ENCODE measurements around the gene ZMIZ1. TPM values are rescaled to one million over a fixed set of nuclear protein-coding genes. Genes with fewer than 3 reads are reported as not detected.

The ZMIZ1 gene
- total and polyA plus RNA-seq, 2 experiments from 2014 or later, result 9.2 to 30.9 TPM

GRCh38 chr10:79260811-79261740, 192.3 kb downstream of the ZMIZ1 start:
- no peak overlapping the region for H3K4me3 Mint-ChIP-seq
- Histone ChIP-seq H3K36me3 (ENCODE audit: insufficient read depth) (no peaks in the 10 kb centered on the region), H3K4me3 (no peak overlapping the region), H3K79me2 (replicated peaks; ENCODE audit: insufficient read depth) (no peaks in the 10 kb centered on the region), H3K27me3 (ENCODE audit: insufficient read depth) (no peaks in the 10 kb centered on the region), H3K4me2 (no peak overlapping the region), H3K4me1 (ENCODE audit: insufficient read depth) (0 out of 2 replicates have a peak, but pooled peaks cover 3% of the 10 kb centered on the region), H3K27ac (ENCODE audit: low read depth) (no peak overlapping the region), H4K20me1 (replicated peaks; ENCODE audit: insufficient read depth) (peaks cover 7% of the 10 kb centered on the region), H3K9me2 (ENCODE audit: insufficient read depth) (no peaks in the 10 kb centered on the region), H2AFZ (no peak overlapping the region), H3F3A (replicated peaks; ENCODE audit: low read depth) (no peaks in the 10 kb centered on the region)
- peaks cover 29% of the 10 kb centered on the region for H3K27me3 Mint-ChIP-seq (ENCODE audit: insufficient read depth, low read depth, poor library complexity)
- ATAC-seq (peak; percentile 78), DNase-seq (ENCODE audit: low spot score) (peak; percentile 53)
- peaks cover 33% of the 10 kb centered on the region for H3K4me1 Mint-ChIP-seq
- H3K27ac Mint-ChIP-seq, result no peak overlapping the region
- 0 out of 3 replicates have a peak, but pooled peaks cover 3% of the 10 kb centered on the region for H3K36me3 Mint-ChIP-seq (ENCODE audit: low read depth)
- no peaks in the 10 kb centered on the region for H3K9me3 Mint-ChIP-seq
- TF ChIP-seq NANOG (IDR thresholded peaks at IDR 0.05; ENCODE audit: borderline replicate concordance) (no peak), EZH2 (IDR thresholded peaks at IDR 0.05; ENCODE audit: low read depth, unreplicated experiment) (no peak), ZNF331 (CRISPR knock-in tag; IDR thresholded peaks at IDR 0.05; ENCODE audit: low read depth) (no peak), REST (IDR thresholded peaks at IDR 0.05; ENCODE audit: unreplicated experiment) (no peak), POLR2AphosphoS5 (IDR thresholded peaks at IDR 0.05; ENCODE audit: low read depth) (no peak), STAT1 (IDR thresholded peaks at IDR 0.05; ENCODE audit: unreplicated experiment) (no peak), CTCF (conservative IDR thresholded peaks at IDR 0.05; ENCODE audit: low read depth in 2 of 2) (no peak), ZNF462 (CRISPR knock-in tag; IDR thresholded peaks at IDR 0.05) (no peak), ETS1 (IDR thresholded peaks at IDR 0.05) (no peak), EZH2phosphoT487 (IDR thresholded peaks at IDR 0.05; ENCODE audit: unreplicated experiment) (no peak), JUNB (IDR thresholded peaks at IDR 0.05; ENCODE audit: unreplicated experiment) (no peak)

Data from GM23338 (cell line).